Measurements from ENCODE around the gene NOL4L.
"Not testable (repeated sequence)": the region's sequence is repeated elsewhere in the genome, so short reads cannot be mapped to it uniquely, and the experiment has no call there.

The NOL4L gene

GRCh38 chr20:32501709-32502108, 83.4 kb downstream of the NOL4L start:
- no peak for DNase-seq

GRCh38 chr20:32497589-32498224, 87.4 kb downstream of the NOL4L start:
- DNase-seq = no peak

DNA sequence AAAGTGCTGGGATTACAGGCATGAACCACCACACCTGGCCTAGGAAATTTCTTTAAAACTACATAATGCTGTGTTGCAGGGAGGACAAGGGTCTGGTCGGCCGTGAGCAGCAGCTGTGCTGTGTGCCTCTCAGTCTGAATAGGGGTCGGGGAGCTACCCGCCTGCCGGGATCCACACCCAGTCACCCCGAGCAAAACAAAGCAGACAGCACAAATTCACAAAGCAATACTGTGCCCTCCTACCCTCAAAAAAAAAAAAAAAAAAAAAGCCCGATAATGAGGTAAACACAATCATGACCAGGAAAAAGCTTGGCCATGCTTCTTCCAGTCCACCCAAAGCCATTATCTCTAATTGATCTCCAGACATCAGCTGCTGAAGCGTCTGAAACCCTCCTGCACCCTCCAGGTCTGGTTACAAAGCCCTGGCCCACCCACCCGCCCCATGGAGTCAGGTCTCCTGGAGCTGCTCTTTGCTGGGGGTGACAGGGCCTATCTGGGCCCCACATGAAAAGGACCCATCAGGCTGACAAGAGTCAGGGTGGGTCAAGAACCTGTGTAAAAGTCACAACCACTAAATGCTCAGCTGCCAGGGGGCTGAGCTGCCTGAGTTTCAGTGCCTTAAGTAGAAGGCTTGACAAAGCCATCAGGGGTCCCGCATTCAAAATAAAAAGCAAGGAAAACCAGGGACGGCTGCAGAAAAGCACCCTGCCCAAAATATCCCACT, 88.2 kb downstream of the NOL4L start:
- no peak for DNase-seq

GRCh38 chr20:32495949-32496348, 89.2 kb downstream of the NOL4L start:
- DNase-seq = no peak

GRCh38 chr20:32495217-32495565, 89.9 kb downstream of the NOL4L start:
- no peak for DNase-seq

DNA sequence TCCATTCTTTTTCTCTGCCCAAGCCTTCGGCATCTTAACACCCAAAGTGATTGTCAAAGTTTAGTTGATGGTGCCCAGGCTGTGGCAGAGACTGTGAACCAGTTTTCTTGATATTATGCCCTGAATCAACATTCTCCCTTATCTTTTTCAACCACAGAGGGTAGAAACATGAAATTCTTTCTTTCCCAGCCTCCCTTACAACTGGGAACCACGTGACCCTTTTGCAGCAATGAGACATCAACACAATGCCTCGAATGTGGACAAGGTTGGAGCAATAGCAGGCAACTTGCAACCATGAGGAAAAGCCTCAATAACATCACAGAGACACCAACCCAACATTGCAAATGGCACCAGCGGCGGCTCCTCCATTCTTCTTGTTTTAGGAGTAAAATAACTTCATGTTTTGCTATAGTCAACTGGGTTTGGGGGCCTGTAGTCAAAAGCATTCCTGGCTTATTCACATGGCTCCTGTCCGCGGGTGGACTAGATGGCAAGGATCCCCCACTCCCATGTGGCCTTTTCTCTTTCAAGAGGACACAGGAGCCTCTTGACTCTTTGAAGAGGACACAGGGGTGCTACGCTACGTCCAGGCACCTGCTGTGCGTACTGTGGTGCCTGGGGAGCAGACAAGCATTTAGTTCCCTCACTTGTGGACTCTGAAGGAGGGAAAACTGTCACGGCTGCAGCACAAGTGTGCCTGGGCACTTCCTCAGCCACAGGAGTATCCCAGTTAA, 90.5 kb downstream of the NOL4L start:
- DNase-seq = no peak

GRCh38 chr20:32493356-32493755, 91.8 kb downstream of the NOL4L start:
- no peak for DNase-seq

GRCh38 chr20:32491764-32492151, 93.4 kb downstream of the NOL4L start:
- not testable (repeated sequence) for DNase-seq

DNA sequence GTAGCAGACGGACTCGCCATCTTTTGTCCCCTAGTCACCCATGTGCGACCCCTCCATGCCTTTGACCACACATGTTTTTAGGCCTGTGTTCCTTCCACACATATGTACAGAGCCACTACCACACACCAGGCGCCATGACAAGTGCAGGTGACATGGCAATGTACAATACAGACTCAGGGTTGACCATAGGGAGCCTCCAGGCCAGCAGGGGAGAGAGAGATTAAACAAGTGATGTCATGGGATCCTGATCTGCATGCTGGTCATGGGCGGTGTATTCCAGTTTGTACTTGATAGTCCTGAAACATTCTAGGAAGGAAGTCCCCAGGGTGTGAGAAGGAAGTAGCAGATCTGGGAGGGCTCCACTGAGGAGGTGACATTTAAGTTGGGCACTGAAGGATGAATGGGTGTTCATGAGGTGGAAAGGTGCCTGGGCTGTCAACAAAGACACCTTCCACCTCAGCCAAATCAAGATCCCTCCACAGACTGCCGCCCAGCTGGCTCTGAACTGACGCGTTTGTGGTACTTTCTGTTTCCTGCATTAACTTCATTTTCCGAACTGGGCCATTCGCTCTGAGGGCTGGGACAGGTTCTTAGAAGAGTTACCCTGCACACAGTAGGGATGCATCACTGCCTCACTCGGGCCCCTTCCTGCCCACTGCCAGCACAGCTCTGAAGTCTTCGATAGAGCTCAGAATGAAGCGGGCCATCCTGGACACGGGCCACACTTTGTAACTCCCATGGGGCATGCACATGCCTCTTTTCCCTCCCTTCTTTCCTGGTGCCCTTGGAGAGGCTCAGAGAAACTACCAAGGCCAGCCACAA, 94.0 kb downstream of the NOL4L start:
- no peak for DNase-seq

- no peak for DNase-seq
Observed at GRCh38 chr20:32488066-32488838, 96.9 kb downstream of the NOL4L start.

GRCh38 chr20:32487381-32487780, 97.8 kb downstream of the NOL4L start:
- no peak for DNase-seq

GRCh38 chr20:32485770-32486478, 99.2 kb downstream of the NOL4L start:
- DNase-seq = no peak

GRCh38 chr20:32484958-32485769, 100.0 kb downstream of the NOL4L start:
- DNase-seq = peak; percentile 15 to 59 (median 58)

- peak in 1 of 4 experiments; percentile 34 for DNase-seq
Observed at GRCh38 chr20:32484225-32484957, 100.7 kb downstream of the NOL4L start.

GRCh38 chr20:32483351-32484224, 101.5 kb downstream of the NOL4L start:
- DNase-seq = peak in 3 of 4 experiments; percentile 28 to 42 (median 35)

- DNase-seq = no peak
Observed at GRCh38 chr20:32482442-32483261, 102.5 kb downstream of the NOL4L start.

- DNase-seq = no peak
Observed at GRCh38 chr20:32482143-32482441, 103.0 kb downstream of the NOL4L start.
